ENCODE data around the gene CD8B.

Gene CD8B

GRCh38 chr2:86768189-86768949 lies 93.3 kb downstream of the CD8B start:
- DNase-seq: no peak
